Spleen (tissue), 13 donors: ENCODE measurements around the gene PRPF19. TPM values are rescaled to one million over a fixed set of nuclear protein-coding genes. Genes with fewer than 3 reads are reported as not detected.

Experiments used
- DNase-seq: peaks from one replicate; pipeline ENCODE4 v3.0.0-alpha.2; 2020
- H3K27ac ChIP-seq, 8 donors: fragments of 200-600 bp; sonication (generic) in 7 of 8; 1 replicate in 4 of 8; 2 replicates in 4 of 8; pipeline versions ENCODE4 v1.5.0 to v1.8.0; 2016 to 2021; ENCODE audit warnings: inconsistent platforms in 4 of 8, mild to moderate bottlenecking in 4 of 8, moderate library complexity in 1 of 8
- H3K27me3 ChIP-seq, 7 donors: fragments of 200-600 bp; sonication (generic) in 6 of 7; replicated peaks in 1 of 7; 1 replicate in 4 of 7; 2 replicates in 3 of 7; pipeline versions ENCODE4 v1.5.0 to v1.8.0; 2016 to 2021; ENCODE audit warnings: inconsistent platforms in 3 of 7, mild to moderate bottlenecking in 1 of 7
- H3K36me3 ChIP-seq, 6 donors: fragments of 200-600 bp; sonication (generic) in 5 of 6; 1 replicate in 4 of 6; 2 replicates in 2 of 6; pipeline versions ENCODE4 v1.5.0 to v1.8.0; 2016 to 2021; ENCODE audit warnings: inconsistent platforms in 2 of 6
- H3K4me1 ChIP-seq, 6 donors: fragments of 200-600 bp; sonication (generic) in 5 of 6; 1 replicate in 3 of 6; 2 replicates in 3 of 6; pipeline versions ENCODE4 v1.5.0 to v1.8.0; 2016 to 2021; ENCODE audit warnings: inconsistent platforms in 3 of 6
- H3K4me3 ChIP-seq, 8 donors: fragments of 200-600 bp; sonication (generic) in 7 of 8; 1 replicate in 4 of 8; 2 replicates in 4 of 8; pipeline versions ENCODE4 v1.5.0 to v1.8.0; 2016 to 2021; ENCODE audit warnings: inconsistent platforms in 4 of 8, mild to moderate bottlenecking in 4 of 8, moderate library complexity in 2 of 8
- H3K9me3 ChIP-seq, 8 donors: fragments of 200-600 bp; sonication (generic) in 7 of 8; 1 replicate in 4 of 8; 2 replicates in 4 of 8; pipeline versions ENCODE4 v1.5.0 to v1.8.0; 2016 to 2021; ENCODE audit warnings: inconsistent platforms in 4 of 8
- POLR2A ChIP-seq, 3 donors: fragments of 450-650 bp; IDR thresholded peaks; one replicate each; pipeline ENCODE4 v1.5.1; 2017; ENCODE audit warnings: antibody characterized with exemption in 3 of 3, mild to moderate bottlenecking in 1 of 3
- POLR2AphosphoS5 ChIP-seq, 3 donors: sonication (generic); formaldehyde crosslinking; IDR thresholded peaks; one replicate each; pipeline ENCODE4 v1.5.1; 2017; ENCODE audit warnings: antibody characterized with exemption in 3 of 3
- WGBS, 5 donors: extraction: QIAGEN DNeasy Blood & Tissue Kit in 3 of 5; methylation state at CpG; one replicate each; pipeline versions ENCODE4 v1.1.5 to v1.1.7; 2013 to 2018; 5-methylcytosine and 5-hydroxymethylcytosine counted together
- intact Hi-C: fragments of 100-400 bp; cut with DNase I; formaldehyde crosslinking; loops from one replicate; pipeline ENCODE4 v1.15.0; 2023; ENCODE audit warnings: low total_unique reads
- long read RNA-seq, 2 donors: transcript quantifications; one replicate each; lab custom pipeline, GENCODE V29; 2026
- polyA plus RNA-seq, 3 donors: library from polyadenylated mRNA; stranded (reverse); fragments of 200-250 nt; gene quantifications; one replicate each; pipeline ENCODE4 v1.2.1, GENCODE V29; 2013
- total RNA-seq, 7 donors: library from RNA; depleted of rRNA in 3 of 7; stranded (reverse); fragments of >200 nt in 3 of 7; fragmentation: NEBNext Ultra II Directional in 4 of 7; extraction: Animal tissue kit (Norgen Biotek cat#: 25700) in 4 of 7; gene quantifications; one replicate each; pipeline versions ENCODE4 v1.1.0 to v1.2.1, GENCODE V29; 2016 to 2021
- TF ChIP-seq, protein P1 (sequence below), 11 experiments: fragments of 200-600 bp in 7 of 11; fragments of 450-650 bp in 4 of 11; sonication (generic) in 4 of 11; IDR thresholded peaks in 8 of 11; conservative IDR thresholded peaks in 3 of 11; 1 replicate in 7 of 11; 2 replicates in 4 of 11; pipeline versions ENCODE4 v1.4.0 to v1.8.0; 2016 to 2021; ENCODE audit warnings: antibody characterized with exemption in 11 of 11, inconsistent platforms in 4 of 11, mild to moderate bottlenecking in 1 of 11
- donor health status: healthy with polysubstance abuse.
- donor health status: DM: no; HTN: no; CAD: no; lungs with moderate emphysema.
- donor health status: DM: no; HTN: no; CAD: no.
- donor health status: Bipolar disorder and iron deficiency.
- donor health status: healthy.
- donor health status: DM: no; HTN: no; CAD: no.
- donor health status: DM: yes; HTN: yes; CAD: no.

Gene PRPF19
- total RNA-seq (10 to 100 TPM; 58.7 to 81.1 (median 73.4) TPM), polyA plus RNA-seq (10 to 100 TPM; 65.2 to 76.7 (median 66.4) TPM)
- long read RNA-seq, donor 1, transcript PRPF19-201 (16 exons, 2,157 nt): major isoform, 11 of 51 reads
- long read RNA-seq, donor 1, partial matches to known transcripts: 40 of 51 reads
- long read RNA-seq, donor 1, other reads (novel, unspliced or antisense): 0 of 51 reads
- long read RNA-seq, donor 2, transcript PRPF19-201 (16 exons, 2,157 nt): major isoform, 15 of 25 reads
- long read RNA-seq, donor 2, partial matches to known transcripts: 10 of 25 reads
- long read RNA-seq, donor 2, other reads (novel, unspliced or antisense): 0 of 25 reads

DNA sequence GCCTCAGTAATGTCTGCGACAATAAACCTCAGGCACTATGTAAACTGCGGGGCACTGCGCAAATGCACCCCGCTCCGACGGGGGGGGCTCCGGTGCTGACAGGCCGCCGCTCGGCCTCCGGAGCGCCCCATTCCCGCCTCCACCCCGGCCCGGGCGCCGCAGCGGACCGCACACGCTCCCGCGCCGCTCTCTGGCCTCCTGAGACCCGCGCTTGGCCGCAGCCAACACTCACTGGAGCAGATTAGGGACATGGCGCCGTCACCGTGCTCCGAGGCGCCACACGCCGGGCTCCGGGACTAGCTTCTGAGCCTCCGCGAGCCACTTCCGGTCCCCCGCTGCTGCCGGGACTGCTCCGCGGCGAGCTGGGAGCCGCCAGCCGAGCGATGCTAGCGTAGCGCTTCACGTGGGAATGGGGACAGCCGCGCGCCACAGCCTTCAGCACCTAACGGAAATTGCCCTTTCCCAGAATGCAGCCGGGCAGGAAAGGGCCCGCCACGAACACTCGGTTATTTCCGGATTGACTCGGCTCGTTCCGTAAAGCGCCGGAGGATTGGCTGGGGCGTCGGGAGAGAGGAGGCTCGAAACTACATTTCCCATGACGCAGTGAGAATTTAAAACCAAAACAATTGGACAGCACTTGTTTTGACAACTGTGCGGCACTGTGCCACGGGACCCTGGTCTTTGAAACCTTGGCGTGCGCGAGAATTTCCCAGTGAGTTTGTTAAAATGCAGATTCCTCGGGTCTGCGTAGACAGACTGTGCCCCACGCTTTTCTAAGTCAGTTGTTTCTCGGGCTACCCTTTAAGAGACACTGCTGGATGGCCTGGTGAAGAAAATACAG, at the start of gene PRPF19:
PRPF19 (minus strand) TSS at position 454 of the 841 bp plus-strand sequence; CDS start at position 251, 203 bp downstream.
- H3K9me3 ChIP-seq: no peaks in the 10 kb centered on the region
- H3K27ac ChIP-seq: peak within 1 kb of the TSS; percentile 86 to 95 (median 91)
- peak; percentile 98 for DNase-seq
- 0 to 1% (median 0%) methylated on average over 58 to 75 of the region's 75 CpGs for WGBS, 5 donors
- peak; percentile 94 to 96 (median 95) for TF ChIP-seq POLR2AphosphoS5 (IDR thresholded peaks at IDR 0.05)
- TF ChIP-seq, protein P1, sequence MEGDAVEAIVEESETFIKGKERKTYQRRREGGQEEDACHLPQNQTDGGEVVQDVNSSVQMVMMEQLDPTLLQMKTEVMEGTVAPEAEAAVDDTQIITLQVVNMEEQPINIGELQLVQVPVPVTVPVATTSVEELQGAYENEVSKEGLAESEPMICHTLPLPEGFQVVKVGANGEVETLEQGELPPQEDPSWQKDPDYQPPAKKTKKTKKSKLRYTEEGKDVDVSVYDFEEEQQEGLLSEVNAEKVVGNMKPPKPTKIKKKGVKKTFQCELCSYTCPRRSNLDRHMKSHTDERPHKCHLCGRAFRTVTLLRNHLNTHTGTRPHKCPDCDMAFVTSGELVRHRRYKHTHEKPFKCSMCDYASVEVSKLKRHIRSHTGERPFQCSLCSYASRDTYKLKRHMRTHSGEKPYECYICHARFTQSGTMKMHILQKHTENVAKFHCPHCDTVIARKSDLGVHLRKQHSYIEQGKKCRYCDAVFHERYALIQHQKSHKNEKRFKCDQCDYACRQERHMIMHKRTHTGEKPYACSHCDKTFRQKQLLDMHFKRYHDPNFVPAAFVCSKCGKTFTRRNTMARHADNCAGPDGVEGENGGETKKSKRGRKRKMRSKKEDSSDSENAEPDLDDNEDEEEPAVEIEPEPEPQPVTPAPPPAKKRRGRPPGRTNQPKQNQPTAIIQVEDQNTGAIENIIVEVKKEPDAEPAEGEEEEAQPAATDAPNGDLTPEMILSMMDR (IDR thresholded peaks at IDR 0.05 in 8 of 11, conservative IDR thresholded peaks at IDR 0.05 in 3 of 11): peak in 3 of 11 experiments; percentile 4 to 25 (median 22)
- peak in 2 of 3 donors; percentile 3 to 47 for TF ChIP-seq POLR2A (IDR thresholded peaks at IDR 0.05)
- H3K27me3 ChIP-seq: no peaks in the 10 kb centered on the region
- peak within 1 kb of the TSS; percentile 70 to 99 (median 90) for H3K4me3 ChIP-seq
- peaks cover 0 to 27% (median 23%) of the 10 kb centered on the region in 6 donors for H3K36me3 ChIP-seq
- H3K4me1 ChIP-seq: peaks cover 28 to 65% (median 44%) of the 10 kb centered on the region in 6 donors
- intact Hi-C loops: no loop called here

DNA sequence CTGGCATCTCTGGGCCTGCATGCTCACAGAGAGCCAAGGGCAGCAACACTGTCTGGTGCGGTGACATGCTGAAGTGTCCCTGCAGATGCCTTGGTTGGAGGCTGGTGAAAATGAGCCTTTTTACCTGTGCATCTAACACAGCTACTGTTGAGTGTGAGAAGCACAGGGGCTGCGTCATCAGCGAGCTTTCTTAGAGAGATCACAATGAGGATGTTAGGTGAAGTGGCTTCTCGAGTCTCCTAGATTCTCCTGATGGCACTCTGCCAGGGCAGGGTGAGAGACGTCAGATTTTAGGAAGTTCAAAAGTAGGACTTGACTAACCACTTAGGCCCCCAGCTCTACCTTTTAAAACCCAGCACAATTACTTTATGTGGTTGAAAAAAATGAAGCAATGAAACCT, 49.2 kb upstream of the PRPF19 start:
- peaks cover 0 to 6% (median 0%) of the 10 kb centered on the region in 7 donors for H3K27me3 ChIP-seq
- no peak overlapping the region for H3K4me3 ChIP-seq
- H3K4me1 ChIP-seq: peaks cover 7 to 53% (median 35%) of the 10 kb centered on the region in 6 donors
- no peaks in the 10 kb centered on the region for H3K36me3 ChIP-seq
- H3K9me3 ChIP-seq: no peaks in the 10 kb centered on the region
- peak overlapping the region in 1 of 8 donors; percentile 93 for H3K27ac ChIP-seq
- 25 to 45% (median 37%) methylated on average over 5 of the region's 5 CpGs for WGBS, 5 donors
- intact Hi-C loops: no loop called here
- TF ChIP-seq, protein P1 (IDR thresholded peaks at IDR 0.05 in 8 of 11, conservative IDR thresholded peaks at IDR 0.05 in 3 of 11): no peak
- peak; percentile 70 for DNase-seq

DNA sequence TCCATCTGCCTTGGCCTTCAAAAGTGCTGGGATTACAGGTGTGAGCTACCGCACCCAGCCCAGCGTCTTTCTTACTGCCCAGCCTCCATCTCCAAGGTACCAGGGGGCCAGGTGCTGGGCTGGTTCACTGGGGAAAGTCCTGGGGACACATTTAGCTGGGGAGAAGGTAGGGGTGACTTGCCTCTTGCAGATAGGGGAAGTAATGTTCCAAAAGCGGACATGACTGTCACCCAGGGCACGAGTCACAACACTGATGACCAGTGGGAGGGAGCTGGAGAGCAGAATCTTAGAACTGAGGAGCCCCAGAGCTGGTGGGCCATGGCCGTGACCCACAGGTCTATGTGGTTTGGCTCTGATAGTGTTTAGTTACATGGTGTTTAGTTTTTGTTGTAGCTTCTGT, 48.0 kb upstream of the PRPF19 start:
- intact Hi-C loops: no loop called here
- no peaks in the 10 kb centered on the region for H3K9me3 ChIP-seq
- H3K4me3 ChIP-seq: peak overlapping the region in 1 of 8 donors; percentile 88
- peak; percentile 83 for DNase-seq
- TF ChIP-seq, protein P1 (IDR thresholded peaks at IDR 0.05 in 8 of 11, conservative IDR thresholded peaks at IDR 0.05 in 3 of 11): no peak
- peak in 1 of 3 donors; percentile 56 for TF ChIP-seq POLR2AphosphoS5 (IDR thresholded peaks at IDR 0.05)
- no peak for TF ChIP-seq POLR2A (IDR thresholded peaks at IDR 0.05)
- peaks cover 15 to 64% (median 46%) of the 10 kb centered on the region in 6 donors for H3K4me1 ChIP-seq
- H3K27ac ChIP-seq: peak overlapping the region in 7 of 8 donors; percentile 44 to 98 (median 92)
- no peaks in the 10 kb centered on the region for H3K36me3 ChIP-seq
- 59 to 72% (median 62%) methylated on average over 5 of the region's 5 CpGs for WGBS, 5 donors
- peaks cover 0 to 6% (median 0%) of the 10 kb centered on the region in 7 donors for H3K27me3 ChIP-seq
